Muscle layer of colon (tissue), 2 donors: ENCODE measurements around the gene KIAA0232.

Experiments
- H3K27ac ChIP-seq: one replicate; pipeline ENCODE4 v1.7.0; 2013; ENCODE audit warnings: low read depth, mild to moderate bottlenecking, low read length, moderate library complexity
- H3K27me3 ChIP-seq, 2 donors: one replicate each; pipeline ENCODE4 v1.7.0; 2013; ENCODE audit warnings: low read length in 2 of 2, mild to moderate bottlenecking in 2 of 2; ENCODE audit not compliant: insufficient read depth in 2 of 2, control insufficient read depth in 1 of 2
- H3K36me3 ChIP-seq: one replicate; pipeline ENCODE4 v1.7.0; 2013; ENCODE audit warnings: mild to moderate bottlenecking, low read length; ENCODE audit not compliant: insufficient read depth
- H3K4me1 ChIP-seq: one replicate; pipeline ENCODE4 v1.7.0; 2013; ENCODE audit warnings: mild to moderate bottlenecking, low read length; ENCODE audit not compliant: insufficient read depth
- H3K4me3 ChIP-seq, 2 donors: one replicate each; pipeline ENCODE4 v1.7.0; 2013; ENCODE audit warnings: low read length in 2 of 2, low read depth in 1 of 2, mild to moderate bottlenecking in 1 of 2, moderate library complexity in 1 of 2
- H3K9ac ChIP-seq: one replicate; pipeline ENCODE4 v1.7.0; 2013; ENCODE audit warnings: low read length
- H3K9me3 ChIP-seq: one replicate; pipeline ENCODE4 v1.7.0; 2013; ENCODE audit warnings: mild to moderate bottlenecking, low read length
- donor health status: abdominal sarcoma.
- donor health status: Adenocarcinoma of cecum.

KIAA0232 gene

DNA sequence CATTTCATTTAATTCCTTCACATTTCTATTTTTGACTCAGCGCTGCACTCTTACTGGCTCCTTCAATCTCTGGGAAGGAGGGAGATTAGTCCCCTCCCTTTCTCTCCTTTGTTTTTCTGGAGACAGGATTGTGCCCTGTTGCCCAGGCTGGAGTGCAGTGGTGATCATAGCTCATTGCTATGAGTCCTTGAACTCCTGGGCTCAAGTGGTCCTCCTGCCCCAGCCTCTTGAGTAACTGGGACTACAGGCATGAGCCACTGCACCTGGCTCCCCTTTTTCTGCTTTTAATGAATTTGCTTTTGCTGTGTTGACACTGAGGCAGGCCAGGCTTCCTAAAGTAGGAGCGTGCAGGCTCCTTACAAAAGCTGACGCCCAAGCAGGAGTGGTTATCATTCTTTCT, 137.6 kb downstream of the KIAA0232 start:
- Histone ChIP-seq H3K27ac (no peak overlapping the region), H3K4me3 (no peak overlapping the region), H3K27me3 (no peaks in the 10 kb centered on the region), H3K9ac (no peak overlapping the region), H3K4me1 (peaks cover 18% of the 10 kb centered on the region), H3K9me3 (no peaks in the 10 kb centered on the region), H3K36me3 (peaks cover 16% of the 10 kb centered on the region)

GRCh38 chr4:6923507-6923906, 141.0 kb downstream of the KIAA0232 start:
- H3K27me3 ChIP-seq, result no peaks in the 10 kb centered on the region
- H3K27ac ChIP-seq, result no peak overlapping the region
- H3K36me3 ChIP-seq, result peaks cover 23% of the 10 kb centered on the region
- H3K4me1 ChIP-seq, result no peaks in the 10 kb centered on the region
- no peaks in the 10 kb centered on the region for H3K9me3 ChIP-seq
- no peak overlapping the region for H3K4me3 ChIP-seq
- H3K9ac ChIP-seq, result no peak overlapping the region

- H3K27ac ChIP-seq, result no peak overlapping the region
- no peaks in the 10 kb centered on the region for H3K4me1 ChIP-seq
- H3K9ac ChIP-seq, result no peak overlapping the region
Measured at GRCh38 chr4:6924361-6924779, 141.8 kb downstream of the KIAA0232 start.

GRCh38 chr4:6925357-6925836, 142.9 kb downstream of the KIAA0232 start:
- Histone ChIP-seq H3K27ac (no peak overlapping the region), H3K4me1 (no peaks in the 10 kb centered on the region)

More at GRCh38 chr4:6924361-6924779, 141.8 kb downstream of the KIAA0232 start:
- Histone ChIP-seq H3K9me3 (no peaks in the 10 kb centered on the region), H3K4me3 (no peak overlapping the region), H3K27me3 (no peaks in the 10 kb centered on the region), H3K36me3 (peaks cover 23% of the 10 kb centered on the region)

DNA sequence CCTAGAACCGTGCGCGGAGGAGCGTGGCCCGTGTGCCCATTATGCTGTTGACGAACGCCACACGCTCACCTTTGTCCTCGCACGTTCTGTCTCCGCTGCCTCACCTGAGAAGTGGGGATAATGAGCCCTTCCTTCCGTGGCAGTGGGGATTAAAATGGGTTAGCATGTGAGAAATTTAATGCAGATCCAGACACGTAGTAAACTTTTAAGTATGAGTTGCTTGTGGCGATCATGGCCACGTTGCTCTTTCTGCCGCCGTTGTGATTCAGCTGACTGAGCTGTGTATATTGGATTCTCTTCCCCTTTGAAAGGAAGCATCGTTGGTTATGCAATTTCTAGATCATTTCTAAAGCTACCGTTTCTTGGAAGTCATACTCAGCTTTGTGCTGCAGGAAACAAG, 143.6 kb downstream of the KIAA0232 start:
- no peaks in the 10 kb centered on the region for H3K27me3 ChIP-seq
- no peak overlapping the region for H3K4me3 ChIP-seq
- H3K4me1 ChIP-seq, result no peaks in the 10 kb centered on the region
- no peak overlapping the region for H3K27ac ChIP-seq
- H3K36me3 ChIP-seq, result peaks cover 23% of the 10 kb centered on the region
- H3K9me3 ChIP-seq, result no peaks in the 10 kb centered on the region
- no peak overlapping the region for H3K9ac ChIP-seq

More at GRCh38 chr4:6925357-6925836, 142.9 kb downstream of the KIAA0232 start:
- peaks cover 23% of the 10 kb centered on the region for H3K36me3 ChIP-seq
- no peak overlapping the region for H3K9ac ChIP-seq
- no peak overlapping the region for H3K4me3 ChIP-seq
- H3K27me3 ChIP-seq, result no peaks in the 10 kb centered on the region
- no peaks in the 10 kb centered on the region for H3K9me3 ChIP-seq

DNA sequence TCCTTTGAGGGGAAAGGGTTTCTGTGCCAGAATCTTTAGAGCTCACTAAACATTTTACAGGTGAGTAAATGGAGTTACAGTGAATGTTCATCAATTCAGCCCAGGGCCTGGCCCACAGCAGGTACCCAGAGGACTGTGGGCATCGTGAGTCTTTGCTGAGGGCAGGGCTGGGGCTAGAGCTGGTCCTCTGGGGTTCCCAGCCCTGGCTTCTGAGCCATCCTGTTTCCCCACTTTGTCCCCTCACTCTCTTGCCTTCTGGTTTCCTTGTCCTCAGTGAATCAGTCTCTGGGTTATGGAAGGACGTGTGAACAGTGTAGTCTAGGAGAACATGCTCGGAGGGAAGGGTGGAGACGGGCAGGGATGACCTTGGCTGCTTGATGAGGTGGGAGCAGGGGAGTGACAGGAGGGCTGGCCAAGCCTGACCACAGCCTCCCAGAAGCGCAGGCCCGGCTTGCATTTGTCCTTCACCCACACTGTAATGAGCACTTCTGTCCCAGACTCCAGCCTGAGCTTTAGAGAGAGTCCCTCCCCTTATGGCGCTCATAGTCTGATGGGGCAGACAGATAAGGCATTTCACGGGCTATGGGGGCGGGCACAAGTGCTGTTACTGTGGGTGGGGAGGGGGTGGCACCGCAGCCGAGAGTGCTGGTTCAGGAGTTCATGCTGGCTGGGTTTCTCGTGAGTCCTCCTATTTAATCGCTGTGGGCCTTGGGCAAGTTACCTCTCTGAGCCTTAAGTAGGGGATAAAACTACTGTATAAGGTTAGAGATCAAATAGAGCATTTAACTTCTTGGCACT, 144.4 kb downstream of the KIAA0232 start:
- Histone ChIP-seq H3K4me1 (no peaks in the 10 kb centered on the region), H3K4me3 (no peak overlapping the region), H3K27me3 (no peaks in the 10 kb centered on the region), H3K27ac (no peak overlapping the region), H3K9me3 (no peaks in the 10 kb centered on the region), H3K9ac (no peak overlapping the region), H3K36me3 (peaks cover 23% of the 10 kb centered on the region)

GRCh38 chr4:6928081-6928480, 145.6 kb downstream of the KIAA0232 start:
- Histone ChIP-seq H3K9ac (no peak overlapping the region), H3K4me1 (no peaks in the 10 kb centered on the region), H3K4me3 (no peak overlapping the region), H3K27ac (no peak overlapping the region), H3K36me3 (peaks cover 23% of the 10 kb centered on the region), H3K27me3 (no peaks in the 10 kb centered on the region), H3K9me3 (no peaks in the 10 kb centered on the region)

- no peak overlapping the region for H3K27ac ChIP-seq
- H3K36me3 ChIP-seq, result peaks cover 13% of the 10 kb centered on the region
- H3K4me3 ChIP-seq, result no peak overlapping the region
- no peak overlapping the region for H3K9ac ChIP-seq
- no peaks in the 10 kb centered on the region for H3K9me3 ChIP-seq
- no peaks in the 10 kb centered on the region for H3K4me1 ChIP-seq
- H3K27me3 ChIP-seq, result no peaks in the 10 kb centered on the region
Measured at GRCh38 chr4:6929339-6929811, 146.8 kb downstream of the KIAA0232 start.

GRCh38 chr4:6929812-6930464, 147.4 kb downstream of the KIAA0232 start:
- Histone ChIP-seq H3K27ac (no peak overlapping the region), H3K4me3 (no peak overlapping the region), H3K9me3 (no peaks in the 10 kb centered on the region)

GRCh38 chr4:6932475-6932874, 149.9 kb downstream of the KIAA0232 start:
- H3K4me1 ChIP-seq, result no peaks in the 10 kb centered on the region
- no peaks in the 10 kb centered on the region for H3K36me3 ChIP-seq
- no peak overlapping the region for H3K9ac ChIP-seq
- H3K4me3 ChIP-seq, result no peak overlapping the region
- no peaks in the 10 kb centered on the region for H3K9me3 ChIP-seq
- H3K27me3 ChIP-seq, result no peaks in the 10 kb centered on the region
- H3K27ac ChIP-seq, result no peak overlapping the region

More at GRCh38 chr4:6929812-6930464, 147.4 kb downstream of the KIAA0232 start:
- no peaks in the 10 kb centered on the region for H3K27me3 ChIP-seq
- peaks cover 8% of the 10 kb centered on the region for H3K36me3 ChIP-seq
- H3K9ac ChIP-seq, result no peak overlapping the region
- no peaks in the 10 kb centered on the region for H3K4me1 ChIP-seq

- Histone ChIP-seq H3K27ac (no peak overlapping the region), H3K4me3 (no peak overlapping the region), H3K27me3 (no peaks in the 10 kb centered on the region), H3K9me3 (no peaks in the 10 kb centered on the region), H3K9ac (no peak overlapping the region), H3K36me3 (no peaks in the 10 kb centered on the region), H3K4me1 (no peaks in the 10 kb centered on the region)
Measured at GRCh38 chr4:6932918-6933317, 150.4 kb downstream of the KIAA0232 start.
